ENCODE measurements around the gene APOO. TPM values are rescaled to one million over a fixed set of nuclear protein-coding genes. Genes with fewer than 3 reads are reported as not detected.

APOO gene
- polyA plus RNA-seq, 4 donors = 12.5 to 30.2 (median 22.1) TPM

DNA sequence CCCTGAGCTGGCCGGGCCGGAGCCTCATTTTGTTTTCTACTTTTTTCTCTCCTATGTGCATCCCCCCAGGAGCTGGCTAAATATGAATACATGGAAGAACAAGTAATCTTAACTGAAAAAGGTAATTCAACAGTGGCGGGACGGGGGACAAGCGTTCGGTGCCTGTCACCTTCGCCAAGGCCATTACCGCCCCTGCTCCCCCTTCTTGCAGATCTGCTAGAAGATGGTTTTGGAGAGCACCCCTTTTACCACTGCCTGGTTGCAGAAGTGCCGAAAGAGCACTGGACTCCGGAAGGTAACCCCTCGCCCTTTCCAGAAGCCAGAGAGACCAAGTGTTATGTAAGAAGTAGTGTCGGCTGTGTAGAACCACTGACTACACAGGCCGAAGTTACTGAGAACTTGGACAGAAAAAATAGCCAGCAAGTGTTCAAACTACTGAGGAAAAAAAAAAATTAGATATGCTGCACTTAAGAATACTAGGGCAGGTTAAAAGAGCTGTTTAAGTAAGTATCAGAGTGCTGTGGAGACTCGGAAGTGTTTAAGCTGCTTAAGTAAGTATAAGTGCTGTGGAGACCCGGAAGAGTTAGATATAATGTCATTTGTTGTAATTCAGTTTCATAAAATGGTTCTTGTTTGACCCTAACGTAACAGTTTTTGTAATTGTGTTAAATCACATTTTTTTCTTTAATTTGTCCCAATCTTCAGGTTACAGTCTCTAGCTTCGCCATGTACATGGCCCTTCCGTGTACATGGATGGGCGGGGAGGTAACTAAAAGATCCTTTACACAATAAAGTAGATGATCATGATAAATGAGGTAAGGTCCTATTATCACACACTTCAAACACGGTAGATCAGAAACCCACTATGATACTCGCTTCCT, 123.9 kb downstream of the APOO start:
- H3K4me3 ChIP-seq (ENCODE audit: low read depth in 1 of 3, low read length in 3 of 3) = peak overlapping the region; percentile 58 to 79 (median 68)
- H3K9me3 ChIP-seq (ENCODE audit: control insufficient read depth in 2 of 2, insufficient read depth in 1 of 2, low read depth in 1 of 2, low read length in 1 of 2) = no peaks in the 10 kb centered on the region
- peaks cover 0 to 7% (median 6%) of the 10 kb centered on the region in 3 donors for H3K4me1 ChIP-seq (ENCODE audit: control insufficient read depth in 3 of 3, insufficient read depth in 2 of 3, low read depth in 1 of 3, low read length in 2 of 3)
- DNase-seq (peak in 1 of 2 donors; percentile 28), FAIRE-seq (no peak)
- peaks cover 0 to 9% (median 3%) of the 10 kb centered on the region in 3 donors for H3K36me3 ChIP-seq (ENCODE audit: control insufficient read depth in 3 of 3, insufficient read depth in 2 of 3, low read depth in 1 of 3, low read length in 3 of 3)
- WGBS, 3 donors = 12 to 34% (median 12%) methylated on average over 19 to 21 of the region's 21 CpGs
- no peaks in the 10 kb centered on the region for H3K27me3 ChIP-seq (ENCODE audit: control insufficient read depth in 3 of 3, insufficient read depth in 3 of 3, low read length in 3 of 3)
- H3K27ac ChIP-seq (ENCODE audit: low read depth in 1 of 3, low read length in 2 of 3) = peak overlapping the region; percentile 86 to 97 (median 86)

Other genes starting within 250 kb of the APOO start
- 100 to 1,000 TPM in 2 of 4 donors, 10 to 100 TPM in 2; 13.4 to 124 (median 69.6) TPM for gene PRDX4, start 240.4 kb downstream of the APOO start, polyA plus RNA-seq
- 10 to 100 TPM; 17.8 to 43.8 (median 30.7) TPM for gene ACOT9, start 164.7 kb downstream of the APOO start, polyA plus RNA-seq
- gene SAT1, start 124.8 kb downstream of the APOO start, polyA plus RNA-seq = 1,000 to 10,000 TPM in 1 of 4 donors, 100 to 1,000 TPM in 3; 412 to 1,273 (median 877) TPM
- gene CXorf58, start 68 bp upstream of the APOO start, polyA plus RNA-seq = under 1 TPM in 3 of 4 donors, not detected in 1; 0.04 to 0.54 (median 0.13) TPM
- 10 to 100 TPM in 1 of 4 donors, 1 to 10 TPM in 2, under 1 TPM in 1; 0.81 to 14.2 (median 1.9) TPM for gene KLHL15, start 119.2 kb upstream of the APOO start, polyA plus RNA-seq
- 100 to 1,000 TPM in 1 of 4 donors, 10 to 100 TPM in 3; 38.2 to 248 (median 76.7) TPM for gene EIF2S3, start 147.0 kb upstream of the APOO start, polyA plus RNA-seq
- gene ZFX, start 241.8 kb upstream of the APOO start, polyA plus RNA-seq = 10 to 100 TPM in 1 of 4 donors, 1 to 10 TPM in 3; 5.8 to 18.6 (median 6.7) TPM

All from small intestine (tissue), 7 donors.